Activated effector memory CD4-positive, alpha-beta T cell treated with anti-CD3 and anti-CD28 coated beads, Interleukin-2, amount 50 U/mL, for 16 hours (primary cell): ENCODE measurements around the gene RGS6.

Source experiments
- DNase-seq: peaks from one replicate; pipeline ENCODE4 v3.0.0-alpha.2; 2020

The RGS6 gene

DNA sequence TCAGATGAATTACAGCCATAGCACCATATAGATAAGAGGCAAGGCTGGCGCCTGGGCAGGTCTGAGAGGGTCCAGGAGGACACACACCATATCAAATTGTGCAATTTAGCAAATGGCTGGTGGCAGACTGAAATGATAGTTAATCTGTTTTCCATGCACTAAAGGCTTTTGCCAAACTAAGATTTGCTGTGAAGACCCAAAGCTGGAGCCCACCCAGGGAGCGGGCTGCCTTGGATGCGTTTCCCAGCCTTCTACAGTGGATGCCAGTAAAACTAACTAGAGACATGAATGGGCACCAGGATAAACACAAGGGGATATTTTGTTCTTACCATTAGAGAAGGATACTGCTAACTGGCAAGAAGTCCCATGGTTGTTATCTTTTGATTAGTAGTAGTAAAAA is 486.6 kb downstream of the RGS6 start:
- no peak for DNase-seq

DNA sequence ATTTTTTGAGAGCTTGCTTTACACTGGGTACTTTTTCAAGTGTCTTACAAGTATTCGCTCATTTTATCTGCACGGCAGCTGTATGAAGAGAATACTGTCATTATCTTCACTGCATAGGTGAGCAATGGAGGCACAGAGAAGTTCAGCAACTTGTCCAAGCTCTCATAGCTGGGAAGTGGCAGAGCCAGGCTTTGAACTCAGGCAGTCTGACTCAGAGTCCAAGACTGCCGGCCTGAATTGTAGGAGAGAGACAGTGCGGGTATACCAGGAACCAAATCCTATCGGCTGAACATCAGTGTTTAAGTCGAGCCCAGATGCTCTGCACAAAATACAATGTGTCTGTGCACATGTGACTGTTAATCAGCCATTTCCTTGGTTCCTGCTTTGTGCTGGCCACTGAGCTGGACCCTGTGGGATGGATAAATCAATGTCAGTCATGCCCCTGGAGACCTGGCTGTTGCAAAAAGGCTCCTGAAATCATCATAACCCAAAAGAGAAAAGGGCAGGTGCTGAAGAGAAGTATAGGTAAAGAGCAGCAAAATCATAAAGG is 487.1 kb downstream of the RGS6 start:
- no peak for DNase-seq

DNA sequence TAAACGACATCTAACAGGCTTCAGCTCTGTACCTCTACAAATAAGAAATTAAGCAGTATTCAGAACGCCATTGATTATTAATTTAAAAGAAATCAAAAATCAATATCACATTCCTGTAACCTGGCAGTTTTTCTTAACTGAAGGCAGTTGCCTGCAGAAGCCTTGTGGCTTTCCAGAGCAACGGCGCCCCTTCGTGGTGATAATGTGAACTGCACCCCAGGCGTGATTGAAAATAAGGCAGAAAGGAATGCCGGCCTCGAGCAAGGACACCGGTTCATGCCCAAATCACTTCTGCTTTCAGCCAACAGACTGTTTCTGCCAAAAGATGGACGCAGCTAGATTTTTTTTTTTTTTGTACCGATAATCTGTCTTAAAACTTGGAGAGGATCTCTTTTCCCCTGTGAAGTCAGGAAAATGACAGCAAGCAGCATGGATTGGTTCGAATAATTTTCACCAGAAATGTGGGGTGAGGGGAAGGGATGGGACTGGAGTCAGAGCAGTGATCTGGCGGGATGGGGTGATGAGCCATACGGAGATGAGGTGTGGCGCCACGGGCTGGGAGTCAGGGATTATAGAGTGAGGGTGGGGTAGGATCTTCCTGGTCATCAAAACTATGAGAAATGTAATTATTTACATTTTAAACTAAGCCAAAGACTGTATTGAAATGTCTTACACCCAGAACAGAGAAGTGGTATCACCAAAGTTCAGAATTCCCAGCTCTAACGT is 488.7 kb downstream of the RGS6 start:
- peak; percentile 90 for DNase-seq

DNA sequence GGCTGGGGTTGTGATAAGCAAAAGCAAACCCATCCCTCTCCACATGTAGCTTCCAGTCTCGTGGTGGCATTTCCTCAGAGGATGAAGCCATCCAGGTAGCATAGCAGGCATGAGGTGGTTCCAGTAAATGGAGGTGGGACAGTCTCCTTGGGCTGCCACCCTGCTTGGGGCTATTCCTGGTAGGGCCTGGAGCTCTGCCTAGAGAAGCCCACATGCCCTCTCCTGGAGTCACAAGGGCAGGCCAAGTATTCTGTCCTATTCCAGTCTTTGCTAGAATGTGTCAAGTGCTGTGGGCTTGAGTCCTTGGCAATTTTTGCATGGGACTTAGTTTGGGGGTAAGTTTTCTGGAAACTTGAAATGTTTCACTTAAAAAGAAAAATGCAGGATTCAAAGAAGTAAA is 491.7 kb downstream of the RGS6 start:
- DNase-seq = no peak

DNA sequence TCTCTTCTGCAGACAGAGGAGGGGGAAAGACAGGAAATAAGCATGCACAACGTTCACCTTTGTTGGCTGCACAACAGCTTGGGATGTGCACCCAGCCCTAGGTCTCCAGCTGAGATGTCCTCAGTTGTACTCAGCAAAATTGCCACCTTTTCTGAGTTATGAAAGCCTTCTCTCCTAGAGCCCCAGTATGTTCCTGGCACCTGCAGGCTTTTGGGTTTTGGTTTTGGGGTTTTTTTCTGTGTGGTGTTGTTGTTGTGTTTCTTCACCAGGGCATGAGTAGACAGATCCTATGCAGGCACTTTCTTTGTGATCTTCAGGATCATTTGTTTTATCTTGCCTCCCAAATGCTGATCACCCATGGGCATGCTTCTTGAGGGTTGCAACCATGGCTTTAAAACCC is 498.2 kb downstream of the RGS6 start:
- DNase-seq = no peak

DNA sequence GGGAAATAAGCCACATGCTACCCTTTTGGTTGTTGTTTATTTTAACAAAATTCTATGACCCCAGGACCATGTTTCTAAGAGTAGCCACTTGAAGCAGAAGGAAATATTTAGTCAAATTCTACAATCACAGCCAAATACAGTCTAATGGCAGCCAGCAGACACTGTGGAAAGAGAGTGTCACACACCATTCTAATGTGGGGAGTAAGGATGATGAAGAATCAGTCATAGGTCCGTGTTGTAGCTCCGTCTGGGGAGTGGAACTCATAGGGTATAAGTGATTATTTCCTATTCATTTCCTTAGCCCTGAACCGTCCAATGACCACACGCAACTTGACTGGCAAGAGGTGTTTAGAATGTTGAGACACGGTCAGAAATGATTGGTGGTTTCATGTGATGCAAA is 500.5 kb downstream of the RGS6 start:
- DNase-seq = no peak

DNA sequence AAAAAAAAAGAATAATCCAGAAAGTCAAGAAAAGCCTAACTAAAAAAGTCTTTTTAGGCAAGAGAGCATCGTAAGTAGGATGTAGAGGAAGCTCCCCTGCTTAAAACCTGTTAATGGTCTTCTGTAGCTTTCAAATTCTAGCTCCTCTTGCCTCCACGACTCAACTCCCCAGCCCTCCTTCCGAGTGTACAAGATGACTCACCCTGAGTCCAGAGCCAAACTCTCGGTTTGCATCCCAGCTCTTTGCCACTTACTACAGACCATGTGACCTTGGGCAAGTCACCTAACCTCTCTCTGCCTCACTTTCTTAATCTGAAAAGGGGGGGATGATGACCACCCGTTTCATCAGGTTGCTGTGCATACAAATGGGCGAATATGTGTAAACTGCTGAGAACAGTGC is 501.3 kb downstream of the RGS6 start:
- no peak for DNase-seq

DNA sequence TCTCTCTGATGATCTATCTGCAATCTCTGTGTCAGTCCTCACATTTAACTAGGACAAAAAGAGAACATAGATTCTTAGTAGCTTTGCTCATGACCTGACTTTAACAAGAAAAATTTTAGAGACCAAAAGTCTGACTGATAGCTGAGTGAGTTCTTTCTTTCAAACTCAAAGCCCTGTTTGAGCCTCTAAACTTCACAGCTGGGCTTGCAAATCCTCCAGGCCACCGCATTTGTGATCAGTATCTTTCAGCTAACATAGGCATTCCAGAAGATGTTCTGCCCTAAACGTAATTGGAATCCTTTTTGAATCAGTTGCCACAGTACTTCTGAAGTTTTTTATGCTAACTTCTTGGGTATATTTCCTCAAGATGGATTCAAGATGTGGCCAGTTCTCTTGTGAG is 502.6 kb downstream of the RGS6 start:
- DNase-seq = no peak

DNA sequence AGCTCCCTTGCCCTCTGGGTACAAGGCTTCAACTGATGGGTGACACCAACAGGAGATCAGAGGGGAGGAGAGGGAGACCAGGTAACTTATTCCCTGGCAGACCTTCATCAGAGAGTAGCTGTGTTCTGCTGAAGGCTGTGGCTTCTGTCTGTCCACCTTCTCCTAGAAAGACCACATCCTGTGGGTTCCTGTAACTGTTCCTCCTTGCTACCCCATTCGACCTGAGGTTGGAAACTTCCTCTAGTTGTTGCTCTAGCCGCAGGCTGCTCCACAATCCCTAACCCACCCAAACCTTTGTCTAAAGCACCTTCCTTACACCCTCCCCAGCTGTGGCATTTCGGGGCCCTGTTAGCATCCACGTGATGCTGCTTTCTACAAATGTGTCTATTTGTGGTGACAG is 507.5 kb downstream of the RGS6 start:
- DNase-seq = no peak

DNA sequence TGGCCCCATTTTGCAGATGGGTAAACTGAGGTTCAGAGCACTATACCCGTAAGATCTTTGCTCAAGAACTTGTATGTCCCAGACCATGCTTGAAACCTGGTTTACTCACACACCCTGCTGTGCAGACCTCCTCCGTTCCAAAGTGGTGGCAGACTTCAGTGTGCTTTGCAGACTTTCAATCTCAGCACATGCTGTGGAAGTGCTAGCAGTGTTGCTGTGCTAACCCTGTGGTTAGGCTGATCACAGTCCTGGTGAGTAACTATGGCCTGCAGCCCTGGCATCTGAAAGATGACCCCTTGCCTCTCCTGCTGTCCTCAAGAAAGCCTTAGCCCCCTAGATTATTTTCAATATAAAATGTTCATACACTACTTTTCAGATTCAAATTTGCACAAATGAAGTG is 511.0 kb downstream of the RGS6 start:
- DNase-seq = no peak

DNA sequence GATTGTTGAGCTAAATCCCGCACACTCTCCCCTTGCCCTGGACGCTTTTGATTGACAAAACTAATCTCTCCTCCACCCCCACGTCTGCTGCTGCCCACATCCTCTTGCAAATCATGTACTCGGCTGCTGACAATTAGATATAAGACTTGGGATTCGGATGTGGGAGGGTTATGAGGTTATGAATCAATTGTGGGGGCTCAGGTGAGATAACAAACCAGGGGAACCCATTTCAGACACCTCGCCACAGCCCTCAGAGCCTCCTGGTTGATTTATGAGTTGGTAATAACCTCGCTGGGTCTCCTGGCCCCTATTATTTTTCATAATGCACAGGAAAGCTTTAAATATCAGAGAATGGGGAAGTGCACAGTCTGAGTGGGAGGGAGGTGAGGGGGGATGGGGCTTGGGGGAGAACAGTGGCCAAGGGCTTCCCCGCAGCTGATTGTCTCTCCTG is 511.8 kb downstream of the RGS6 start:
- peak; percentile 76 for DNase-seq

DNA sequence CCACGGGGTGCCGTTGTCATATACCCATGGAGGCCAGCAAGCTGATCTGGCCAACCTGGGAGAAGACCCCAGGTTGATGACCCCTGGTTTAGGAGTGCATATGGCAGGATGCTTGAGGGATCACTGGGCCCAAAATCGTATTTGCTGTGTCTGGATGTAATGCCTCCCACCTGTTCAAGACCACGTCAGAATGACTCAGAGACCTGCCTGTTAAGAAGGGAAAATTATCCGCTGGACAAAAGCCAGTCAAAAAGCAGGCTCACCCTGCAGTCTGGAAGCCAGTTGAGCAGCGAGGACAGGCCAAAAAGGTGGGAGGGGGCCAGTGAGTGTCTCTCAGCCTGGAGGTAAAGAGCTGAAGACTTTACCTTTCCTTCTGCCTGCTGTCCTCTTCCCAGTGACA is 512.5 kb downstream of the RGS6 start:
- no peak for DNase-seq

DNA sequence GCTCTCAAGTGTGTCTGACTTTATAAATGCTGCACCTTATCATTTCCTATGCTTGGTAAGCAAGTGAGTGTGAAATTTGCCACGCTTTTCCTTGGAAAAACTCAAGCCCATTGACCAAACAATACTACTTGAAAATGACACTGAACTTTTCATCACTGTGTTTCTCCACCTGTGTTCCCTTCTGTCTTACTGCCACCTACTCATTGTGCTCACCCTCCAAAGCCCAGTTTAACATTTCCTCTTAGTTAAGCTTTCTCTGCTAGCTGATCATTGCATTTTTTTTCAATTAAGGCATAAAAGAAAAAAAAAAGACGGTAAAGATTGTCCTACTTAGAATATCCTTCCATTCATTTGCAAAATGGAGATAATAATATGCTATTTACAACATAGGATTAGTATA is 516.0 kb downstream of the RGS6 start:
- no peak for DNase-seq

DNA sequence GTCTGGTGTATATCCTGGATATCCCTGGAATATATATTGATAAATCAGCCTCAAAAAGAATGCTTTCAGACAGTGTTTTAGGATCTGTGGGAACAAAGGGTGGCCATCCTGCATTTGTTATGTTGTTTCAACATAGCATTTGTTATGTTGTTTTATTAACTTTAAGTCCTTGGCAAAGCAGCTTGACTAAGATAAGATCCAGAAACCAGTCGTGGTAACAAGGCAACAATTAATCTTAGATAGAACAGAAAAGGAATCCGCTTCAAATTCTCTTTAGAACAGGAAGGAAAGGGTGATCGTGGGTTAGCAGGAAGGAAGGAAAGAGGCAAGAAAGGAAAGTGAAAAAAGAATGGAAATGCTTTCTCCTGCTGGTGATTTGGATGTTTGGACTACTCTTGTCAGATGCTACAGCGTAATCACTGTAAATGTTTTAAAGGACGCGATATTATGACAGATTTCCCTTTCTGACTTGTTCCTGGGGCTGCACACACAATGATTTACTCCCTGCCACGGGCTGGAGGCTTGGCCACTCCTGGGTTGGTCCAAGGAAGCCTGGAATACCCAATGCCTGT is 518.3 kb downstream of the RGS6 start:
- no peak for DNase-seq

DNA sequence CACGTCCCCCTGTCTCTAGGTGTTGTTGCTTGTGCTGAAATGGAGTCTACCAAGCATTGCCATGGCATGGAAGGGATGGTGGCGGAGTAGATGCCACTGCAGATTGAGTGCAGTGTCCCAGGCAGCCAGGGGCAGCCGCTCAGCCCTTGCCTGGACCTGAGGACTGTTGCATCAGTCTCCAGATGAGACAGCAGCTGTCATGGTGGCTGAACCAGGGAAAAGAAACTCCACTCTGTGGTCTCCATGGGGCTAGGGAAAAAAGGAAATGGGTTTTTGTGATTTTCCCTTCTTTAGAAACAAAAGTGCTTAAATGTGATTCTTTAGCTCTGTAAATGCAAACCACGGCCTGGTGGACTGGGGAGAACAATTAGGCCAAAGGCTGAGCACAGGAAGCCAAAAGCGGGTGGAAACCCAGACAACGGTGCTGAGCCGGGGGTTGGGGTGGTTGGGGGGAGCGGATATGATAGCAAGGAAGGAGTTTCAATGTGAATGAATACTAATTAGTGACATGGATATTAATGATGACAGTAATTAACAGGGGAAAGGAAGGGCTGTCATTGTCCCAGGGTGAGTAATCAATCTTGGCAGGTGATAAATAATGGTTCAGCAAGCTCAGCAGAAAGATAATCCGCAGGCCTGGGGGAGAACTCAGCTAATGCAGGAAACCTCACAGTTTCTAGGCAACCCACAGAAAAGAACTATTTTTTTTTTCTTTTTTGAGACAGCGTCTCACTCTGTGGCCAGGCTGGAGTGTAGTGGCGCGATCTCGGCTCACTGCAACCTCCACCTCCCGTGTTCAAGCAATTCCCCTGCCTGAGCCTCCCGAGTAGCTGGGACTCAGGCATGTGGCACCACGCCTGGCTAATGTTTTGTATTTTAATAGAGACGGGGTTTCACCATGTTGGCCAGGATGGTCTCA is 519.1 kb downstream of the RGS6 start:
- peak; percentile 77 for DNase-seq

DNA sequence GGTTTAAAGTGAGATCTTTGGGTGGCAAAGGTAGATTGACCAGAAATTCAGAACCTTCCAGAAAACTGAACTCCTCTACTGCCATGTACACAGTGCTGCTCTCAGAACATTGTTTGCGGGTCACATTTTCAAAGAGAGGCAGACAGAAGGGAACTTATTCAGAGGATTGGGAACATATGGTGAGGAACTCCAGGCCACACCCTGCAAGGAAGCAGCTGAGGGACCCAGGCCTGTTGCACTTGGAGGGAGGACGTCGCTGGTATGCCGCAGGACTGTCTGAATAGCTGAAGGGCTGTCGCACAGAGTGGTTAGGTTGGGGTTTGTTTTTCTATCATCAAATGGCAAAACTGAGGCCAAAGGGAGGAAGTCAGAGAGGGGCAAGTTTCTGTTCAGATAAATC is 520.5 kb downstream of the RGS6 start:
- no peak for DNase-seq

DNA sequence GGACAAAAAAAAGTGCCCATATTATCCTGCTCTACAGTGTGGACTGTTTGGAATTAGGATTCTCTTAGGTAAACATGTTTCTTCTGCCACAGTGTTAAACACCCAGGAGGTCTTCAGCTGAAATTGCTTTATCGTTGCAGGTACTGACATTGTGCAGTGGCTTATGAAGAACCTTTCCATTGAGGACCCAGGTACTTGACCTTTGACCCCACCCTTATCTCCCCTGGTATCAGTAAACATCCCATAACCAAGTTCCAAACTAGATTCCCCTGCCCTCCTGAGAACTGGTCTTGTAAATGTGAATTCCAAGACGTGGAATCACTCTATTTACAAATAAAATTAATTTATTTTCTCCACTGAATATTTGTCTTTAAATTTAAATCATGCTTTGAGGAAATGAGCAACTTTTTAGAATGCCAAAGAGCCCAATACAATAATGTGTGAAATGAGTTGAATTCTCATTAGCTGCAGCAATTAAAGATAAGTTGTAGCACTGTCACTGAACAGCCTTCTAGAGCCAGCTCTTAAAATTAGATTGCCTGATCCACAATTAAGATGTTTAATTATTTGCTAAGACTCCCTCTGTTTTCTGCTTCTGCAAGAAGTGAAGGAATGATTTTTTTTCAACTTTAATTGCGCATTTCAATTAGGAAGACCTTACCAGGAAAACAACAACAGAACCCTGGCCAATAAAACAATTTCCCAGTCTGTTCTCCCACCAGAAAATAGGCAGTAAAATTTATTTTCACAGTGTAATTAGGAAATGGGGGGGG is 522.3 kb downstream of the RGS6 start:
- DNase-seq = no peak

DNA sequence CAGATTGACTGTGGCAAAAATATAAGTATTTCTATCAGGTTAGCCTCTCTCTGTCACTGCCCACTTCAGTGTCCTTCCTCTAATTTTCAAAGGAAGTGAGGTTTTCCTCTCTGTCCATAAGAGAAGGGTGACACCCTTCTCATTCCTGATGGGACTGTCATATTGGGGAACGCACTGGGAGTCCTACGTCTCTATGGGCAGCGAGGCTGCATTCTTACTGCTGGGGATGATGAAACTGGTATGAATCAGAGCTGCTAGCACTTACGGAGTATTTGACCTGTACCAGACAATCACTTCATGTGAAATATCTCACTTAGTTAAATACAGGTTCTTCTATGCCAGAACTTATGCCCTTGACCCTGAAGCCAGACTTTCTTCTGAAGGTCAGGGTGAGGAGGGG is 525.4 kb downstream of the RGS6 start:
- DNase-seq = no peak

DNA sequence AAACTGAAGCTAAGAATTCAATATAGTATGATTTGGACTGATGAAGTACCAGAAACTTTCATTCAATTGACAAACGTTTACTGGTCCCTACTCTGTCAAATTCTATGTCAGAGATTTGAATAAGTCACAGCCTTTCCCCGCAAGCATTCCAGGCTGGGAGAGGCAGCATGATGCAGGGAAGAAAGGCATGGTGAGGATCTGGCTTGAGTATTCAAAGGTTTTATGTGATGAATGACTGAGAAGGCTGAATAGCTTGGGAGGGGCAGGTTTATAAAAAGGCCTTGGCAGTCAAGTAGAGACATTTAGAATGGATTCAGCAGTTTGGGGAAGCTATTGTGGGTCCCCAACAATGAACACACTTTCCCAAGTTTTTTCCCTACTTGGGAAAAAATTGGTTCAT is 529.8 kb downstream of the RGS6 start:
- DNase-seq = no peak

DNA sequence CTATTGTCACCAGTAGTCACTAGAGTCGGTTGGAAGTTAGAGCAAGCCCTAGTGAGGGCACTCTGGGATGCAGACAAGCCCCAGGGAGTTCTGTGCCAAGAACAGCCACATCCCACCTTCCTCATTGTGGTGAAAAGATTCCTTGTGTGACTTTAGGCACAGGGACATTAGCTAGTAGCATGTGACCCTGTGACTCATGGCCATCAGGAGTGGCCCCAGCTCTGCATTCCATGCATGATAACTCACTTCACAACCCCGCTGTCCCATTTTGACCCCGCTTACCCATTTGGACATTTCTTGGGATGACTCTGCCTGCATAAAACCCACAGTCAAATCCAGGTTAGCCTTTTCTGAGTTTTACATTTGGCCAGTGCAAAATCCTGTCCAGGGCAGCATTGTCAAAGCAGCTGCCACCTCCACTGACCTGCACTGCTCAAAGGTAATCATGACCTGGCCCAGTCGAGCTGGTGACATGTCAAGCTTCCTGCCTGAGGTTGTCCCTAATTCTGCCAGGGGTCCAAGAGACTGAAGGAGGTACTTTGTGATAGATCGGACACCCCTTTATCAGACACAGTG is 531.1 kb downstream of the RGS6 start:
- DNase-seq = no peak

DNA sequence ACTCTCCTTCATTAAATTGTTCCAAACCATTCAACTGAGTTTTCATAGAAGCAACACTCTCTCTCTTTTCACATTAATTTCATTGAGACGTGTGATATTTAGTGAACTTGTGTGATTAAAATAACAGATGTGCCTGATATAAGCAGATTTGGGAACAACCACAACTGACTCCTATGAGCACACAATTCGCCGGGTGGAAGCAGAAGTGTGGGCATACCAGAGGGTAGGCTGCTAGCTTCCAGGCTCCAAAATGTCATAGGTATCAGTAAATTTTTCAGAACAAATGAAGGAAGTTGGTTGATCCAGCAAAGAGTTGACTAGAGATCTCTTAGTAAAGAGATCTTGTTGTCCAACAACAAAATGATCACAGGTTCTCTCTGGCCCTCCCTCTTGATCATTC is 532.0 kb downstream of the RGS6 start:
- no peak for DNase-seq

DNA sequence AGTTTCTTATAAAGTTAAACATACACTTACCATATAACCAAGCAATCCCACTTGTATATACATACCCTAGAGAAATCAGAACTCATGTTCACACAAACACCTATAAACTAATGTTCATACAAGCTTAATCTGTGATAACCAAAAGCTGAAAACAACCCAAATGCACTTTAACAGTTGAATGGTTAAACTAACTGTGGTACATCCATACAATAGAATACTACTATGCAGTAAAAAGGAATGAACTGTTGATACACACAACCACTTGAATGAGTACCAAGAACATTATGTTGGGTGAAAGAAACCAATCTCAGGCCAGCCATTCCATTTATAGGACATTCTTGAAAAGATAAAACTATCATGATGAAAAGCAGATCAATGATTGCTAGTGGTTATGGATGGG is 534.1 kb downstream of the RGS6 start:
- DNase-seq = no peak

DNA sequence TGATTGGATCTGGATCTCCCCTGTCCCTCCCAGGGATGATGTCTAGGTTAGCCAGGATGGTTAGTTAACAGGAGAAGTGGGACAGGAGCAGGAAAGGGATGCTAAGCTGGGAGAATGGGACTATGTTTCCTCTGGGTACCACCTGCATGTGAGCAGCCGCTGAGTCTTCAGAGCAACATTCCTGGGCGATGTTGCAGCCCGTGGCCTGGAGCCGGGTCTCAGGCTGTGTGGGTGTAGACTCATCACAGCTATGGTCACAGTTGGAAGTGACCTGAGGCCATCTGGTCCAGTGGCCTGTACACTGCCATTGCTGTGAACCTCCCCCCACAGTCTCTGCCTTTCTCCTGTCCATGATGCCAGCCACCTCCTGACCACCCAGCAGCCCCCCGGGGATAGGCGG is 539.1 kb downstream of the RGS6 start:
- no peak for DNase-seq
